Lung (tissue), 12 donors: ENCODE data around the gene SPON1. TPM values are rescaled to one million over a fixed set of nuclear protein-coding genes. Genes with fewer than 3 reads are reported as not detected.

Experiments
- ATAC-seq: fragments of 200-7000 bp; cut with Tn5 transposase; one replicate; pipeline ENCODE4 v1.9.1; 2020; ENCODE audit warnings: moderate number of reproducible peaks; ENCODE audit not compliant: insufficient read depth, low FRiP score
- DNase-seq, 3 donors: peaks; one replicate each; pipeline ENCODE4 v3.0.0-alpha.2; 2013 to 2017
- H3K27ac ChIP-seq, 2 donors: one replicate each; pipeline ENCODE4 v1.5.1; 2013; ENCODE audit warnings: mild to moderate bottlenecking in 2 of 2, moderate library complexity in 2 of 2, control low read depth in 1 of 2, inconsistent platforms in 1 of 2, low read depth in 1 of 2, low read length in 1 of 2
- H3K27me3 ChIP-seq, 3 donors: one replicate each; pipeline ENCODE4 v1.5.1; 2013; ENCODE audit warnings: low read length in 2 of 3; ENCODE audit not compliant: control insufficient read depth in 3 of 3, insufficient read depth in 3 of 3
- H3K36me3 ChIP-seq, 4 donors: one replicate each; pipeline ENCODE4 v1.5.1; 2013; ENCODE audit warnings: low read length in 4 of 4, mild to moderate bottlenecking in 1 of 4, moderate library complexity in 1 of 4; ENCODE audit not compliant: control insufficient read depth in 4 of 4, insufficient read depth in 4 of 4
- H3K4me1 ChIP-seq, 5 donors: one replicate each; pipeline ENCODE4 v1.5.1; 2013; ENCODE audit warnings: low read length in 5 of 5, mild to moderate bottlenecking in 2 of 5, moderate library complexity in 1 of 5; ENCODE audit not compliant: control insufficient read depth in 5 of 5, insufficient read depth in 5 of 5
- H3K4me3 ChIP-seq: one replicate; pipeline ENCODE4 v1.5.1; 2013; ENCODE audit warnings: mild to moderate bottlenecking, control low read depth, moderate library complexity
- H3K9ac ChIP-seq, 2 donors: one replicate each; pipeline ENCODE4 v1.5.1; 2013; ENCODE audit warnings: low read length in 2 of 2, control low read depth in 1 of 2; ENCODE audit not compliant: insufficient read depth in 1 of 2
- H3K9me3 ChIP-seq, 4 donors: one replicate each; pipeline ENCODE4 v1.5.1; 2013; ENCODE audit warnings: low read length in 3 of 4, mild to moderate bottlenecking in 1 of 4, moderate library complexity in 1 of 4; ENCODE audit not compliant: control insufficient read depth in 4 of 4, insufficient read depth in 3 of 4
- CTCF ChIP-seq: IDR thresholded peaks from 2 replicates; pipeline ENCODE4 v1.5.1; 2012; ENCODE audit warnings: mild to moderate bottlenecking; ENCODE audit errors: control extremely low read depth, extremely low read depth
- WGBS, 2 donors: extraction: QIAGEN DNeasy Blood & Tissue Kit; methylation state at CpG; one replicate each; pipeline ENCODE4 v1.1.7; 2013; 5-methylcytosine and 5-hydroxymethylcytosine counted together
- polyA plus RNA-seq, 2 donors: library from polyadenylated mRNA; stranded (reverse); fragments of 200-250 nt; gene quantifications; one replicate each; pipeline ENCODE4 v1.2.1, GENCODE V29; 2013
- total RNA-seq, 2 donors: library from RNA; depleted of rRNA in 1 of 2; stranded (reverse); fragments of >200 nt in 1 of 2; gene quantifications; one replicate each; pipeline ENCODE4 v1.2.1, GENCODE V29; 2014 to 2021
- donor health status: control.
- donor health status: control.
- donor health status: Bipolar disorder and iron deficiency.
- donor health status: healthy.
- donor health status: DM: yes; HTN: yes; CAD: no.

Gene SPON1
- total and polyA plus RNA-seq, 4 donors, result 8.4 to 98.6 (median 59.9) TPM

- no peaks in the 10 kb centered on the region for H3K9me3 ChIP-seq
- peaks cover 0 to 5% (median 0%) of the 10 kb centered on the region in 3 donors for H3K27me3 ChIP-seq
- H3K27ac ChIP-seq, result no peak overlapping the region
- no peak for ATAC-seq
- DNase-seq, result no peak
- peaks cover 0 to 40% (median 12%) of the 10 kb centered on the region in 4 donors for H3K36me3 ChIP-seq
- TF ChIP-seq CTCF, result no peak
- no peak overlapping the region for H3K4me3 ChIP-seq
- peaks cover 0 to 3% (median 0%) of the 10 kb centered on the region in 5 donors for H3K4me1 ChIP-seq
- WGBS, 2 donors, result 87 to 92% methylated on average over 8 of the region's 8 CpGs
- no peak overlapping the region for H3K9ac ChIP-seq
These were observed 299.8 kb downstream of the SPON1 start for GRCh38 chr11:14262271-14262846.

GRCh38 chr11:14264966-14265365 is 302.4 kb downstream of the SPON1 start:
- H3K9ac ChIP-seq, result no peak overlapping the region
- peaks cover 0 to 3% (median 0%) of the 10 kb centered on the region in 5 donors for H3K4me1 ChIP-seq
- no peak for DNase-seq
- WGBS, 2 donors, result 98% methylated on average over 2 of the region's 2 CpGs
- no peak for TF ChIP-seq CTCF
- peaks cover 0 to 35% (median 12%) of the 10 kb centered on the region in 4 donors for H3K36me3 ChIP-seq
- H3K9me3 ChIP-seq, result peaks cover 0 to 3% (median 0%) of the 10 kb centered on the region in 4 donors
- ATAC-seq, result no peak
- H3K4me3 ChIP-seq, result no peak overlapping the region
- H3K27ac ChIP-seq, result no peak overlapping the region
- peaks cover 0 to 3% (median 0%) of the 10 kb centered on the region in 3 donors for H3K27me3 ChIP-seq

- Histone ChIP-seq H3K9me3 (peaks cover 0 to 3% (median 0%) of the 10 kb centered on the region in 4 donors), H3K27me3 (no peaks in the 10 kb centered on the region), H3K4me3 (no peak overlapping the region), H3K9ac (no peak overlapping the region), H3K4me1 (peaks cover 0 to 1% (median 0%) of the 10 kb centered on the region in 5 donors), H3K36me3 (peaks cover 1 to 27% (median 14%) of the 10 kb centered on the region in 4 donors), H3K27ac (no peak overlapping the region)
- DNase-seq (no peak), ATAC-seq (no peak)
- 83 to 93% methylated on average over 1 of the region's 1 CpG for WGBS, 2 donors
- TF ChIP-seq CTCF, result no peak
These were observed 304.1 kb downstream of the SPON1 start for GRCh38 chr11:14266622-14267021.
